CD4-positive, alpha-beta memory T cell (primary cell): ENCODE measurements around the gene KHDC3L. TPM values are rescaled to one million over a fixed set of nuclear protein-coding genes. Genes with fewer than 3 reads are reported as not detected.
"Not testable (repeated sequence)": the region's sequence is repeated elsewhere in the genome, so short reads cannot be mapped to it uniquely, and the experiment has no call there.

Experiments
- CTCF ChIA-PET: fragments of 350-600 bp; sonication (Branson Sonifier 250); formaldehyde crosslinking; loops from one replicate; lab custom pipeline; 2021; ENCODE audit warnings: inconsistent platforms; ENCODE audit not compliant: partially characterized antibody; lab: Charles Lee
- POLR2A ChIA-PET: fragments of 350-600 bp; sonication (Branson Sonifier 250); formaldehyde crosslinking; loops from one replicate; lab custom pipeline; 2021; ENCODE audit not compliant: partially characterized antibody; lab: Charles Lee
- DNase-seq, 5 donors: peaks; one replicate each; pipeline versions ENCODE4 v3.0.0 to v3.0.0-alpha.2; 2020 to 2022; ENCODE audit warnings: mixed read lengths in 1 of 5
- H3K27ac ChIP-seq: one replicate; pipeline ENCODE4 v1.7.0; 2013; ENCODE audit warnings: low read depth, low read length
- H3K27me3 ChIP-seq: 2 replicates; pipeline ENCODE4 v1.7.0; 2013; ENCODE audit warnings: mild to moderate bottlenecking, low read length, moderate library complexity; ENCODE audit not compliant: insufficient read depth
- H3K36me3 ChIP-seq: 2 replicates; pipeline ENCODE4 v1.7.0; 2013; ENCODE audit warnings: mild to moderate bottlenecking, low read length, moderate library complexity; ENCODE audit not compliant: insufficient read depth
- H3K4me1 ChIP-seq: 2 replicates; pipeline ENCODE4 v1.7.0; 2013; ENCODE audit warnings: mild to moderate bottlenecking, low read length, moderate library complexity; ENCODE audit not compliant: insufficient read depth
- H3K4me3 ChIP-seq, 2 donors: one replicate each; pipeline ENCODE4 v1.7.0; 2013; ENCODE audit warnings: low read length in 2 of 2, mild to moderate bottlenecking in 1 of 2
- H3K9me3 ChIP-seq, 2 donors: one replicate each; pipeline ENCODE4 v1.7.0; 2013; ENCODE audit warnings: low read length in 2 of 2, control low read depth in 1 of 2; ENCODE audit not compliant: control insufficient read depth in 1 of 2
- H3K27ac Mint-ChIP-seq, 7 donors: one replicate each; pipeline ENCODE4 v1.8.0; 2020 to 2021; ENCODE audit warnings: mixed read lengths in 7 of 7, mild to moderate bottlenecking in 6 of 7, inconsistent platforms in 3 of 7, moderate library complexity in 3 of 7
- H3K27me3 Mint-ChIP-seq, 2 donors: one replicate each; pipeline ENCODE4 v1.8.0; 2020 to 2021; ENCODE audit warnings: mixed read lengths in 2 of 2
- H3K36me3 Mint-ChIP-seq, 2 donors: one replicate each; pipeline ENCODE4 v1.8.0; 2020 to 2021; ENCODE audit warnings: mixed read lengths in 2 of 2, inconsistent platforms in 1 of 2, mild to moderate bottlenecking in 1 of 2
- H3K4me1 Mint-ChIP-seq, 4 donors: one replicate each; pipeline ENCODE4 v1.8.0; 2020 to 2021; ENCODE audit warnings: mixed read lengths in 4 of 4, mild to moderate bottlenecking in 1 of 4
- H3K4me3 Mint-ChIP-seq, 8 donors: one replicate each; pipeline ENCODE4 v1.8.0; 2020 to 2021; ENCODE audit warnings: mixed read lengths in 8 of 8, mild to moderate bottlenecking in 7 of 8, moderate library complexity in 6 of 8, inconsistent platforms in 3 of 8
- H3K9me3 Mint-ChIP-seq, 8 donors: one replicate each; pipeline ENCODE4 v1.8.0; 2020 to 2021; ENCODE audit warnings: mixed read lengths in 8 of 8, mild to moderate bottlenecking in 5 of 8, inconsistent platforms in 3 of 8, moderate library complexity in 1 of 8
- intact Hi-C: fragments of 100-400 bp; cut with micrococcal nuclease; formaldehyde crosslinking; loops from one replicate; pipeline ENCODE4 v1.15.1; 2023
- polyA plus RNA-seq, 2 donors: library from polyadenylated mRNA; unstranded; fragments of 300-500 nt; fragmentation: Illumina TruSeq; gene quantifications; one replicate each; pipeline ENCODE4 v1.2.3, GENCODE V29; 2021
- total RNA-seq, 2 experiments: library from RNA; stranded (reverse); gene quantifications; one replicate each; pipeline ENCODE4 v1.2.3, GENCODE V29; 2021

KHDC3L gene
- total and polyA plus RNA-seq, 4 experiments from 2014 or later: not detected

GRCh38 chr6:73382462-73383113, 20.1 kb downstream of the KHDC3L start:
- Histone ChIP-seq H3K9me3 (no peaks in the 10 kb centered on the region), H3K27ac (no peak overlapping the region), H3K36me3 (no peaks in the 10 kb centered on the region), H3K27me3 (no peaks in the 10 kb centered on the region), H3K4me3 (no peak overlapping the region), H3K4me1 (no peaks in the 10 kb centered on the region)
- Mint-ChIP-seq H3K4me1 (peaks cover 0 to 2% (median 0%) of the 10 kb centered on the region in 4 donors), H3K36me3 (no peaks in the 10 kb centered on the region), H3K27me3 (no peaks in the 10 kb centered on the region), H3K27ac (no peak overlapping the region), H3K4me3 (no peak overlapping the region), H3K9me3 (peaks cover 0 to 2% (median 0%) of the 10 kb centered on the region in 8 donors)
- intact Hi-C loops: no loop called here
- no peak for DNase-seq
- ChIA-PET CTCF (no interaction called here), POLR2A (no interaction called here)

GRCh38 chr6:73388433-73388799, 26.0 kb downstream of the KHDC3L start:
- Histone ChIP-seq H3K9me3 (no peaks in the 10 kb centered on the region), H3K36me3 (no peaks in the 10 kb centered on the region), H3K27me3 (no peaks in the 10 kb centered on the region), H3K27ac (peak overlapping the region; percentile 65), H3K4me3 (peak overlapping the region; percentile 57 to 71), H3K4me1 (peaks cover 30% of the 10 kb centered on the region)
- H3K27me3 Mint-ChIP-seq: no peaks in the 10 kb centered on the region
- no peak for DNase-seq
- H3K4me1 Mint-ChIP-seq: peaks cover 14 to 35% (median 27%) of the 10 kb centered on the region in 4 donors
- intact Hi-C loops: loop anchor here (1.0 to 2.0 kb wide), 4 partner anchors 62 to 104 kb away; no protein-coding TSS in a partner anchor
- peaks cover 0 to 2% (median 0%) of the 10 kb centered on the region in 8 donors for H3K9me3 Mint-ChIP-seq
- no peaks in the 10 kb centered on the region for H3K36me3 Mint-ChIP-seq
- peak overlapping the region; percentile 82 to 93 (median 90) for H3K27ac Mint-ChIP-seq
- peak overlapping the region; percentile 86 to 88 (median 87) for H3K4me3 Mint-ChIP-seq
- ChIA-PET CTCF (interaction anchor here (0.7 to 2.6 kb wide), 25 partner anchors 10 to 978 kb away, joined by 3 to 20 read pairs (median 3); partner anchors contain the start of genes CGAS and MTO1), POLR2A (interaction anchor here (0.9 to 2.6 kb wide), 8 partner anchors 34 to 265 kb away, joined by 3 to 29 read pairs (median 4); partner anchors contain the start of genes CGAS, EEF1A1 and MTO1)

- H3K27me3 ChIP-seq: no peaks in the 10 kb centered on the region
- peak overlapping the region; percentile 65 for H3K27ac ChIP-seq
- H3K4me3 ChIP-seq: peak overlapping the region; percentile 57 to 71
- ChIA-PET CTCF (interaction anchor here (0.6 to 2.6 kb wide), 27 partner anchors 9 to 978 kb away, joined by 3 to 20 read pairs (median 3); partner anchors contain the start of genes CGAS and MTO1), POLR2A (interaction anchor here (0.9 to 2.6 kb wide), 7 partner anchors 34 to 264 kb away, joined by 3 to 29 read pairs (median 6); partner anchors contain the start of genes CGAS and MTO1)
- H3K4me3 Mint-ChIP-seq: peak overlapping the region; percentile 86 to 88 (median 87)
- intact Hi-C loops: loop anchor here (1.0 to 2.0 kb wide), 5 partner anchors 33 to 104 kb away; no protein-coding TSS in a partner anchor
- H3K27me3 Mint-ChIP-seq: no peaks in the 10 kb centered on the region
- H3K36me3 ChIP-seq: no peaks in the 10 kb centered on the region
- no peaks in the 10 kb centered on the region for H3K9me3 ChIP-seq
- H3K9me3 Mint-ChIP-seq: peaks cover 0 to 2% (median 0%) of the 10 kb centered on the region in 8 donors
- H3K4me1 ChIP-seq: peaks cover 30% of the 10 kb centered on the region
- peaks cover 17 to 40% (median 28%) of the 10 kb centered on the region in 4 donors for H3K4me1 Mint-ChIP-seq
- peak overlapping the region; percentile 82 to 93 (median 90) for H3K27ac Mint-ChIP-seq
- DNase-seq: peak; percentile 43 to 64 (median 52)
- no peaks in the 10 kb centered on the region for H3K36me3 Mint-ChIP-seq
Measured at GRCh38 chr6:73388800-73389512, 26.5 kb downstream of the KHDC3L start.

DNA sequence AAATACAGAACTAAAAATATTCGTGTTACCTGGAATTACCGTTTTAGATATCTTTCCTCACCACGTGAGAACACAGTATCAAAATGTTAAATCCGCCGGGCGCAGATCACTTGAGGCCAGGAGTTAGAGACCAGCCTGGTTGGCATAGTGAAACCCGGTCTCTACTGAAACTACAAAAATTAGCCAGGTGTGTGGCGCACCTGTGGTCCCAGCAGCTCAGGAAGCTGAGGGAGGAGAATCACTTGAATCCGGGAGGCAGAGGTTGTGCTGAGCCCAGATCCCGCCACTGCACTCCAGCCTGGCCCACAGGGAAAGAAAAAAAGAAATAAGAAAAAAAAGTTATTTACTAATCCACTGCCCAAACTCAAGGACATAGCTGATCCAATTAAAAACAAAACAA, 27.4 kb downstream of the KHDC3L start:
- Histone ChIP-seq H3K4me1 (peaks cover 30% of the 10 kb centered on the region), H3K4me3 (no peak overlapping the region), H3K27me3 (no peaks in the 10 kb centered on the region), H3K36me3 (no peaks in the 10 kb centered on the region), H3K9me3 (no peaks in the 10 kb centered on the region), H3K27ac (no peak overlapping the region)
- H3K4me3 Mint-ChIP-seq: peak overlapping the region in 6 of 8 donors; percentile 8 to 59 (median 46)
- intact Hi-C loops: loop anchor here (1.0 to 2.0 kb wide), 3 partner anchors 32 to 105 kb away; no protein-coding TSS in a partner anchor
- no peak for DNase-seq
- CTCF ChIA-PET: interaction anchor here (1.0 to 2.6 kb wide), 5 partner anchors 15 to 221 kb away, joined by 3 to 20 read pairs (median 4); no protein-coding TSS in a partner anchor
- peaks cover 17 to 44% (median 28%) of the 10 kb centered on the region in 4 donors for H3K4me1 Mint-ChIP-seq
- POLR2A ChIA-PET: interaction anchor here (0.7 to 2.6 kb wide), 5 partner anchors 33 to 126 kb away, joined by 3 to 29 read pairs (median 7); partner anchors contain the start of genes CGAS and MTO1
- H3K36me3 Mint-ChIP-seq: no peaks in the 10 kb centered on the region
- H3K27me3 Mint-ChIP-seq: no peaks in the 10 kb centered on the region
- H3K9me3 Mint-ChIP-seq: peaks cover 0 to 2% (median 0%) of the 10 kb centered on the region in 8 donors
- H3K27ac Mint-ChIP-seq: peak overlapping the region in 3 of 7 donors; percentile 61 to 82 (median 79)

GRCh38 chr6:73391675-73392074, 29.2 kb downstream of the KHDC3L start:
- POLR2A ChIA-PET: interaction anchor here (0.6 to 1.3 kb wide), 4 partner anchors 23 to 158 kb away, joined by 3 to 4 read pairs (median 4); partner anchors contain the start of gene MTO1
- H3K4me1 ChIP-seq: peaks cover 30% of the 10 kb centered on the region
- no peaks in the 10 kb centered on the region for H3K9me3 Mint-ChIP-seq
- no peaks in the 10 kb centered on the region for H3K27me3 ChIP-seq
- peak in 4 of 5 donors; percentile 10 to 29 (median 18) for DNase-seq
- intact Hi-C loops: no loop called here
- peak overlapping the region in 7 of 8 donors; percentile 2 to 60 (median 31) for H3K4me3 Mint-ChIP-seq
- H3K27me3 Mint-ChIP-seq: no peaks in the 10 kb centered on the region
- peaks cover 17 to 47% (median 29%) of the 10 kb centered on the region in 4 donors for H3K4me1 Mint-ChIP-seq
- CTCF ChIA-PET: interaction anchor here (1.3 kb wide), 1 partner anchor 776 kb away, joined by 4 read pairs; no protein-coding TSS in a partner anchor
- H3K27ac ChIP-seq: no peak overlapping the region
- H3K9me3 ChIP-seq: no peaks in the 10 kb centered on the region
- no peaks in the 10 kb centered on the region for H3K36me3 ChIP-seq
- peak overlapping the region; percentile 52 to 89 (median 71) for H3K27ac Mint-ChIP-seq
- no peaks in the 10 kb centered on the region for H3K36me3 Mint-ChIP-seq
- H3K4me3 ChIP-seq: no peak overlapping the region

DNA sequence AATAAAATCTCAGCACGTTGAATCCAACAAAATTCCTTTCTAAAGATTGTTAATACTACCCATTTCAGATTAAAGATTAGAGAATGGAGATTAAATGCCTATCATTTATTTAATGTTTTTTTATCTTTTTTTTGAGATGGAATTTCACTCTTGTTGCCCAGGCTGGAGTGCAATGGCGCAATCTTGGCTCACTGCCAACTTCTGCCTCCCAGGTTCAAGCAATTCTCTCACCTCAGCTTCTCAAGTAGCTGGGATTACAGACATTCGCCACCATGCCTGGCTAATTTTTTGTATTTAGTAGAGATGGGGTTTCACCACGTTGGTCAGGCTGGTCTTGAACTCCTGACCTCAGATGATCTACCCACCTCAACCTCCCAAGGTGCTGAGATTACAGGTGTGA, 29.7 kb downstream of the KHDC3L start:
- Mint-ChIP-seq H3K4me1 (peaks cover 17 to 47% (median 29%) of the 10 kb centered on the region in 4 donors), H3K27ac (peak overlapping the region in 4 of 7 donors; percentile 61 to 76 (median 71)), H3K4me3 (peak overlapping the region in 2 of 8 donors; percentile 13 to 35)
- H3K27me3 Mint-ChIP-seq, H3K36me3 Mint-ChIP-seq, CTCF ChIA-PET, H3K9me3 ChIP-seq, H3K9me3 Mint-ChIP-seq, H3K27ac ChIP-seq, H3K4me3 ChIP-seq, H3K36me3 ChIP-seq, intact Hi-C loops, DNase-seq, H3K27me3 ChIP-seq: not testable (repeated sequence)
- POLR2A ChIA-PET: interaction anchor here (0.6 to 1.3 kb wide), 3 partner anchors 59 to 157 kb away, joined by 3 to 4 read pairs (median 4); partner anchors contain the start of gene MTO1
- H3K4me1 ChIP-seq: peaks cover 30% of the 10 kb centered on the region
